ENCODE measurements around the gene ENTPD7.
"Not testable (repeated sequence)": the region's sequence is repeated elsewhere in the genome, so short reads cannot be mapped to it uniquely, and the experiment has no call there.

ENTPD7 gene

GRCh38 chr10:99659031-99659867, at the start of gene ENTPD7:
TSS of gene ENTPD7 (plus strand) at chr10:99659509. CDS start at chr10:99659957, 448 bp downstream.
- peak; percentile 94 to 97 for DNase-seq

GRCh38 chr10:99610221-99610620, 49.1 kb upstream of the ENTPD7 start:
- DNase-seq, result no peak

GRCh38 chr10:99611326-99611725, 48.0 kb upstream of the ENTPD7 start:
- no peak for DNase-seq

DNA sequence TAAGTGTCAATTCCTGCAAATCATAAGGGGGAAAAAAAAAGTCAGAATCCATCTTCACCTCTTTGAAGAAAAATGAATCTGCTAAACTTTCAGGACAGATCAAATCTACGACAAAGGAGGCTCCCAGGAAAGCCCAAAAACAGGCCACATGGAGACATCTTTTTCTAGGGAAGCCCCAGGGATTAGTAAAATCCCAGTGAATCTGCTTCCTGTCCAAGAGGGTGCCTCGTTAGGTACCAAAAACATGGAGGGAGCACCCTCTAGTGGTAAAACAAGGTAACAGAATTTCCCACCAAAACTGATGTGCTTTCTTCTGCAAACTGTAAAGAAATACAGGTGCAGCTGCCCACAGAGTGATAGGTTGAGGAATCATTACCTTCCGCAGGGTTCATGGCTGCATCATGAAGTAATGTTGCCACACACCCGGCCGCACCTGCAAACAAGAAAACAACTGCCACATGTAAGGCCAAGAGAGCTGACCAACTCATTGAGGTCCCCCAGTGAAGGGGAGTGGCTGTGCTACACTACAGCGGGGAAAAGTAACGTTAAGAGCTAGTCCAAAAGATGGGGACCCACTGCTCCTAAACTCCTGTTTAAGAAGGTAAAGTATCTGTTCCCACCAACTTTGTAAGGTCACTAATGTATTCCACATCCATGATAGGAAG, 47.0 kb upstream of the ENTPD7 start:
- peak; percentile 80 to 90 for DNase-seq

DNA sequence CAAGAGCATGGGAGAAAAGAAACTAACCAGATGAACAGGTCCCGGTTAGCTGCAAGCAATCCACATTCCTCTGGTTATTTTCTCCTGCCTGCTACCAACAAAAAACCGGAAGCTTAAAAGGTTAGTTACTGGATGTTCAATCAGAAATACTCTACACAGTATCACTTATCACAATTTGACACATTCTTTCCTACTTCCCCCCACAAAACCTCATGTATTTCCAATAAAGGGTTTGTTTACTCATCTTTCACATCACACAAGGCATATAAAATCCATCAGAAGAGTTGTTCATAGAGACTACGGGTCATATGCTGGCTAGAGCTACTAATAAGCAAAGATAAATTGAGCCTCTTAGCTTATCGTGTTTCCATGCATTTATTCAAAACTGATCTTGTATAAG, 43.9 kb upstream of the ENTPD7 start:
- DNase-seq, result no peak

GRCh38 chr10:99617696-99618095, 41.6 kb upstream of the ENTPD7 start:
- no peak for DNase-seq

DNA sequence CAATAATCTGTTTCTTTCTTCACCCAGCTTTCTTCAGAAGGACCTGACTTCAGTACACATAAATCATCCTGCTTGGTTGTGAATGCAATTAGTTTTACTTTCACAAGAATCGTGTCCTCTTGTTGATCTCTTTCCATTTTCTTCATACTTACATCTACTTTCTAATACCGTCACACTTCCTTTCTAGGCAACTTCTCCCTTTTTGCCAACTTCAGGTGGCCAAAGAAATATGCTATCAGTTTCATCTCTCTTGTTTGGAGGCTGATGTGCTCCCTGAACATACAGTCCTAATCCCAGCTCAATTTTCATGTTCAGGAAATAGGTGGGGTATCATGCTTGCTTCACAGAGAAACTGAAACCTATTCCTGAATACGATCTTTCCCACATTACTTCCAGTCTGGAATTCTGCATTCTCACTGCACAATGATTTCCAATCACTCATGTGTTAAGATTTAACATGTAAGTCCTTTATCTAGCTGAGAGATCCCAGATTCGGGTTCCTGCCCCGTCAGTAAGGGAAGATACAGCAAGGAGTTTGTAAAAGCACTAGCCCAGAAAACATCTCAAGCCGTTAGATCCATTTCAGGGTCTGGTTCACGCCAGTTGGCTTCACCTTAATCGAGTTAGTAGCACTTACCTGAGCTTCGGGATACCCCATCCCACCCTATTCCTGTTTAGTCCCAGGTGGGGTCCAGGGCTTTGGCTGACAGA, 40.1 kb upstream of the ENTPD7 start:
- peak; percentile 35 to 47 for DNase-seq

DNA sequence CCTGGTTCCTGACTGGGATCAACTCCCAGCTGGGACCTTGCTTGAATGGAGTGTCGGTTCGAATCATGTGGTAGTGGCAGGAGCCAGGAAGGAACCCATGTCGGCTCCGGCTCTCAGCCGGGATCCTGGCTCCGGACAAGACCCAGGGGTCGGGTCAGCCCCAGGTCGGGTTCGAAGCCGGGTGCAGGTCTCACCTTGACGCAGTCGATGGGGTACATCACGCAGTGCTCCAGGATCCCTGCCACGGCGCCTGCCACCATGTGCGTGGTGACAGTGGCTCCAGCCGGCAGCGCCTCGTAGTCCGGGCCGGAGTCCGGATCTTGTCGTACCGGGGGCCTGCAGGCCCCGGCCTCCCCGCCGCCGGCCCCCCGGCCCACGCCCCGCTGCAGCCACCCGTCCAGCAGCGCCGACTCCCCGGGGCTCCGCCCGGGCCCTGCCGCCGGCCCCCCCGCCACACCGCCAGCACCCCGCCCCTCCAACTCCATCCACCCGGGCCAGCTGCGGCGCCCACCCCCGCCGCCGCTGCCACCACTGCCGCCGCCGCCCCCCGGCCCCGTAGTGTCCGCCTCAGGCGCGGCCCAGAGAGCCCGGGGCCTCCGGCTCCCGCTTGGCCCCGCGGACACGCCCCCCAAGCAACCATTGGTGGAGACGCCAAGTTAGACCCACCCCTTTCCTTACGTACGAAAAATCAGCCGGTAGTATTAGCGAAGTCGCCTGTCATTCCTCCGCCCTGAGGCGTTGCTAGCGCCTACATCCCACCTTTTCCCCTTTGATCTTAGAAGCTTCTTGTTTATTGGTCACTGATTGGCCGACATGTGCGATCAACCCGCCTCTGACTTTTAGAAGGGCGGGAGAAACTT, 39.2 kb upstream of the ENTPD7 start, which contains the start of gene SLC25A28:
Gene SLC25A28 (minus strand): TSS at position 589 of the 860 bp plus-strand sequence. CDS start 104 bp downstream, at position 485.
- peak; percentile 100 for DNase-seq

- peak; percentile 90 to 92 for DNase-seq
These were observed 38.4 kb upstream of the ENTPD7 start for GRCh38 chr10:99620711-99621453.

- DNase-seq, result peak; percentile 81 to 89
These were observed 37.7 kb upstream of the ENTPD7 start for GRCh38 chr10:99621454-99622251.

DNA sequence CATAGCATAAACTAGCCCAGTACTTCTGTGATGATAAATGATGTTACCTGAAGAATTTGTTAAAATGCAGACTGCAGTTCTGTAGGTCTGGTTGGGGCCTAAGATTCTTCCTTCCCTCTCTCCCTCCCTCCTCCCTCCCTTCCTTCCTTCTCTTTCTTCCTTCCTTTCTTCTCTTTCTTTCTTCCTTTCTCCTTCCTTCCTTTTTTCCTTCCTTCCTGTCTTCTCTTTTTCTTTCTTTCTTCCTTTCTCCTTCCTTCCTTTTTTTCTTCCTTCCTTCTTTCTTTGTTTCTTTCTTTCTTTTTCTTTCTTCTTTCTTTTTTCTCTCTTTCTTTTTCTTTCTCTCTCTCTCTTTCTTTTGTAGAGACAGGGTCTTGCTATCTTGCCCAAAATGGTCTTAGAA, 35.4 kb upstream of the ENTPD7 start:
- no peak for DNase-seq

DNA sequence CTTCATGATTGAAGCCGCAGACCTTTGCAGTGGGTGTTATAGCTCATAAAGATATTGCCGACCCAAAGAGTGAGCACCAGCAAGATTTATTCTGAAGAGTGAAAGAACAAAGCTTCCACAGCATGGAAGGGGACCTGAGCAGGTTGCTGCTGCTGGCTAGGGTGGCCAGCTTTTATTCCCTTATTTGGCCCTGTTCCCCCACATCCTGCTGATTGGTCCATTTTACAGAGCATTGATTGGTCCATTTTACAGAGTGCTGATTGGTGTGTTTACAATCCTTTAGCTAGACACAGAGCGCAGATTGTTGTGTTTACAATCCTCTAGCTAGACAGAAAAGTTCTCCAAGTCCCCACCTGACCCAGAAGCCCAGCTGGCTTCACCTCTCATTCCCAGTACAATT, 34.2 kb upstream of the ENTPD7 start:
- not testable (repeated sequence) for DNase-seq

DNA sequence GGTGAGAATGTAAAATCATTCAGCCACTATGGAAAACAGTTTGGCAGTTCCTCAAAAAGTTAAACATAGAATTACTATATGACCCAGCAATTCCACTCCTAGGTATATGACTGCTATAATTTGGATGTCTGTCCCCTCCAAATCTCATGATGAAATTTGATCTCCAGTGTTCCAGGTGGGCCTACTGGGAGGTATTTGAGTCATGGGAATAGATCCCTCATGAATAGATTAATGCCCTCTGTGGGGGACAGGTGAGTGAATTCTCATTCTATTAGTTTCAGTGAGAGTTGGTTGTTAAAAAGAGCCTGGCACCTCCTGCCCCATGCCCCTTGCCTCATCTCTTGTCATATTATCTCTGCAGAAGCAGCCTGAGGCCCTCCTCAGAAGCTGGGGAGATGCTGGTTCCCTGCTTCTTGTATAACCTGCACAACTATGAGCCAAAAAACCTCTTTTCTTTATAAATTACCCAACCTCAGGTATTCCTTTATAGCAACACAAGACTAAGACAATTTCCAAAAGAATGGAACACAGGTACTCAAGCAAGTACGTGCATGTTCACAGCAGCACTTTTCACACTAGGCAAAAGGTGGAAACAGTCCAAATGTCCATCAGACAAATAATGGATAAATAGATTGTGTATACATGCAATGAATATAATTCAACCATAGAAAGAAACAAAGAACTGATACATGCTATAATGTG, 30.2 kb upstream of the ENTPD7 start:
- no peak for DNase-seq

DNA sequence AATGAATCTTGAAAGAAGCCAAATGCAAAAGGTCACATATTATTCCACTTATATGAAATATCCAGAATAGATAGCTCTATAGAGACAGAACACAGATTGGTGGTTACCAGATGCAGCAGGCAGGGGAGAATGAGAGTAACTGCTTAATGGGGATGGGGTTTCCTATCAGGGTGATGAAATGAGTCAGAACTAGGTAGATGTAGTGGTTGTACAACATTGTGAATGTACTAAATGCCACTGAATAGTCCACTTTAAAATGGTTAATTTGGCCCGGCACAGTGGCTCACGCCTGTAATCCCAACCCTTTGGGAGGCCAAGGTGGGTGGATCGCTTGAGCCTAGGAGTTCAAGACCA, 29.7 kb upstream of the ENTPD7 start:
- no peak for DNase-seq

- peak; percentile 74 to 92 for DNase-seq
These were observed 28.9 kb upstream of the ENTPD7 start for GRCh38 chr10:99630433-99630832.

DNA sequence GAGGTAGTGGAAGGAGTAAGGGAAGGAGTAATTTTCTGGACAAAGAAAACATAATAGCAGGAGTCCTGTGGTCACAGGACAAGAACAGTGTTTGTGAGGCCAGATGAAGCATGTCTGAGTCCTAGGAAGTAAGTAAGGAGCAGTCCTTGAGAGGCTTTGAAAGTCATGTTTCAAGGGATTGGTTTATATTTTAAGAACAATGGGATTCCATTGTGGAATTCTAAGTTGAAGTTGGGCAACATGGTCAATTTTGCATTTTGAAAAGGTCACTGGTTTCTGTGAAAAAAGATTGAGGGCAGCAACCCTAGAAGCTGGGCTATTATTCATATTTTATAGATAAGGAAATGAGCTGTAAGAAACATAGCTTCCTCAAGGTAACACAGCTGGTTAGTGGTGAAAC, 28.3 kb upstream of the ENTPD7 start:
- DNase-seq, result no peak

- no peak for DNase-seq
These were observed 27.8 kb upstream of the ENTPD7 start for GRCh38 chr10:99631496-99631895.

DNA sequence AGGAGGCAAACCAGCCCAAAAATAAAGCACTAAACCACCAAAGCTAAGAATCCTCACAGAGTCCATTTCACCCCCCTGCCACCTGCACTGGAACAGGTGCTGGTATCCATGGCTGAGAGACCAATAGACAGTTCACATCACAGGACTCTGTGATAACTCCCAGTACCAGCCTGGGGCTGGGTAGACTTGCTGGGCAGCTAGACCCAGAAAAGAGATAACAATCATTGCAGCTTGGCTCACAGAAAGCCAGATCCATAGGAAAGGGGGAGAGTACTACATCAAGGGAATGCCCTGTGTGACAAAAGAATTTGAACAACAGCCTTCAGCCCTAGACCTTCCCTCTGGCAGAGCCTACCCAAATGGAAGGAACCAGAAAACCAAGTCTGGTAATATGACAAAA, 25.5 kb upstream of the ENTPD7 start:
- no peak for DNase-seq

DNA sequence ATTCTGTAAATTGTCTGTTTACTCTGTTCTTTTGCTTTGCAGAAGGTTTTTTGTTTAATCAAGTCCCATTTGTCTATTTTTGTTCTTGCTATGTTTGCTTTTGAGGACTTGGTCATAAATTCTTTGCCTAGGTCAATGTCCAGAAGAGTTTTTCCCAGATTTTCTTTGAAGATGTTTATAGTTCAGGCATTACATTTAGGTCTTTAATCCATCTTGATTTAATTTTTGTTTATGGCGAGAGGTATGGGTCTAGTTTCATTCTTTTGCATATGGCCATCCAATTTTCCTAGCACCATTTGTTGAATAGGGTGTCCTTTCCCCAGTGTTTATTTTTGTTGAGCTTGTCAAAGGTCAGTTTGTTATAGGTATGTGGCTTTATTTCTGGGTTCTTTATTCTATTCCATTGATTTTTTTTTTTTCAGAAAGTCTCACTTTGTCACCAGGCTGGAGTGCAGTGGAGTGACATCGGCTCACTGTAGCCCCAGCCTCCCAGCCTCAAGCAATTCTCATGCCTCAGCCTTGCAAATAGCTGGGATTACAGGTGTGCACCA, 11.6 kb upstream of the ENTPD7 start:
- no peak for DNase-seq

DNA sequence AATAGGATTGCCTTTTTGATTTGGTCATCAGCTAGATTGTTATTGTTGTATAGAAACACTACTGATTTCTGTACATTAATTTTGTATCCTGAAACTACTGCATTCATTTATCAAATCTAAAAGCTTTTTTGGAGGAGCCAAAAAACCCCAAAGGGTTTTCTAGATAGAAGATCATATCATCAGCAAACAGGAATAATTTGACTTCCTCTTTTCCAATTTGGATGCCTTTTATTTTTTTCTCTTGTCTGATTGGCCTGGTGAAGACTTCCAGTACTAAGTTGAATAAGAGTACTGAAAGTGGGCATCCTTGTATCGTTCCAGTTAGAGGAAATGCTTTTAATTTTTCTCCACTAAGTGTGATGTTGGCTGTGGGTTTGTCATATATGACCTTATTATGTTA, 10.6 kb upstream of the ENTPD7 start:
- DNase-seq, result no peak

Data from Kasumi-1 (cell line).